Natural killer cell (primary cell): ENCODE results near the gene KLRK1. TPM values are rescaled to one million over a fixed set of nuclear protein-coding genes. Genes with fewer than 3 reads are reported as not detected.
A peak's percentile ranks its signal among the peaks of the same experiment; 100 is the strongest.
"Not testable (repeated sequence)": the region's sequence is repeated elsewhere in the genome, so short reads cannot be mapped to it uniquely, and the experiment has no call there.

Experiments used
- ATAC-seq, 3 donors: fragments of 150-1000 bp in 2 of 3; fragments of 200-7000 bp in 1 of 3; cut with Tn5 transposase; 1 replicate in 1 of 3; 2 replicates in 2 of 3; pipeline ENCODE4 v1.10.0; 2021; ENCODE audit warnings: mild to moderate bottlenecking in 2 of 3, moderate library complexity in 2 of 3
- DNase-seq, 2 donors: peaks; one replicate each; pipeline versions ENCODE4 v3.0.0 to v3.0.0-alpha.2; 2013 to 2021; ENCODE audit warnings: mixed read lengths in 1 of 2
- H3K27ac ChIP-seq: one replicate; pipeline ENCODE4 v1.5.1; 2013; ENCODE audit warnings: mild to moderate bottlenecking, low read length
- H3K27me3 ChIP-seq: one replicate; pipeline ENCODE4 v1.6.1; 2013; ENCODE audit warnings: low read length; ENCODE audit not compliant: control insufficient read depth, insufficient read depth
- H3K36me3 ChIP-seq: one replicate; pipeline ENCODE4 v1.6.1; 2013; ENCODE audit warnings: low read length; ENCODE audit not compliant: control insufficient read depth, insufficient read depth
- H3K4me1 ChIP-seq: one replicate; pipeline ENCODE4 v1.6.1; 2013; ENCODE audit warnings: low read length; ENCODE audit not compliant: control insufficient read depth, insufficient read depth
- H3K4me3 ChIP-seq: one replicate; pipeline ENCODE4 v1.5.1; 2013; ENCODE audit warnings: low read length
- H3K9me3 ChIP-seq: one replicate; pipeline ENCODE4 v1.6.1; 2013; ENCODE audit warnings: low read length; ENCODE audit not compliant: control insufficient read depth, insufficient read depth
- H3K27ac Mint-ChIP-seq, 2 donors: one replicate each; pipeline ENCODE4 v1.8.0; 2022; ENCODE audit warnings: mild to moderate bottlenecking in 2 of 2, mixed read lengths in 2 of 2, moderate library complexity in 1 of 2
- H3K27me3 Mint-ChIP-seq, 2 donors: one replicate each; pipeline ENCODE4 v1.8.0; 2022; ENCODE audit warnings: low read depth in 2 of 2, mixed read lengths in 2 of 2
- H3K36me3 Mint-ChIP-seq: one replicate; pipeline ENCODE4 v1.8.0; 2022; ENCODE audit warnings: mixed read lengths
- H3K4me1 Mint-ChIP-seq, 2 donors: one replicate each; pipeline ENCODE4 v1.8.0; 2022; ENCODE audit warnings: mixed read lengths in 2 of 2
- H3K4me3 Mint-ChIP-seq: one replicate; pipeline ENCODE4 v1.8.0; 2022; ENCODE audit warnings: mild to moderate bottlenecking, moderate library complexity, mixed read lengths
- H3K9me3 Mint-ChIP-seq, 2 donors: one replicate each; pipeline ENCODE4 v1.8.0; 2022; ENCODE audit warnings: mixed read lengths in 2 of 2
- WGBS: methylation state at CpG from one replicate; pipeline ENCODE4 v1.1.7; 2013; ENCODE audit warnings: missing lambda C conversion rate; ENCODE audit not compliant: insufficient coverage; 5-methylcytosine and 5-hydroxymethylcytosine counted together
- intact Hi-C: fragments of 100-400 bp; cut with micrococcal nuclease; formaldehyde crosslinking; loops from one replicate; pipeline ENCODE4 v1.14.2; 2022
- total RNA-seq, 4 donors: library from RNA; stranded (reverse); fragments of 120-200 nt in 1 of 4; gene quantifications; one replicate each; pipeline versions ENCODE4 v1.2.3 to v1.2.4, GENCODE V29; 2013 to 2022
- TF ChIP-seq, protein P1 (sequence below): fragments of 200-600 bp; IDR thresholded peaks from one replicate; pipeline ENCODE4 v1.8.0; 2022; ENCODE audit warnings: antibody characterized with exemption

Gene KLRK1
- total RNA-seq, 3 donors from 2014 or later (not counting 1 experiment from before 2014, with no cell fraction given) = 398 to 543 (median 515) TPM

GRCh38 chr12:10397296-10397695 lies 7.5 kb upstream of the KLRK1 start:
- intact Hi-C loops = loop anchor here (5.0 kb wide), 3 partner anchors 55 to 160 kb away; partner anchors contain the start of gene KLRC1
- H3K36me3 Mint-ChIP-seq = peaks cover 6% of the 10 kb centered on the region
- peak; percentile 51 to 65 (median 61) for ATAC-seq

GRCh38 chr12:10396176-10396575 lies 6.3 kb upstream of the KLRK1 start:
- H3K9me3 Mint-ChIP-seq, H3K4me3 ChIP-seq, H3K27me3 ChIP-seq, H3K36me3 Mint-ChIP-seq, H3K27me3 Mint-ChIP-seq, ATAC-seq, DNase-seq, H3K9me3 ChIP-seq: not testable (repeated sequence)
- Histone ChIP-seq H3K36me3 (peaks cover 20% of the 10 kb centered on the region), H3K27ac (peak overlapping the region; percentile 92), H3K4me1 (peaks cover 39% of the 10 kb centered on the region)
- Mint-ChIP-seq H3K4me3 (peak overlapping the region; percentile 40), H3K27ac (peak overlapping the region; percentile 97 to 98), H3K4me1 (peaks cover 70 to 74% of the 10 kb centered on the region in 2 donors)
- intact Hi-C loops = loop anchor here (5.0 kb wide), 3 partner anchors 56 to 161 kb away; partner anchors contain the start of gene KLRC1
- 80% methylated on average over 12 of the region's 15 CpGs for WGBS

More at GRCh38 chr12:10397296-10397695, 7.5 kb upstream of the KLRK1 start:
- 26% methylated on average over 2 of the region's 2 CpGs for WGBS
- Histone ChIP-seq H3K4me3 (no peak overlapping the region), H3K27ac (peak overlapping the region; percentile 63), H3K9me3 (no peaks in the 10 kb centered on the region), H3K4me1 (peaks cover 36% of the 10 kb centered on the region), H3K36me3 (peaks cover 30% of the 10 kb centered on the region), H3K27me3 (no peaks in the 10 kb centered on the region)
- TF ChIP-seq, protein P1, sequence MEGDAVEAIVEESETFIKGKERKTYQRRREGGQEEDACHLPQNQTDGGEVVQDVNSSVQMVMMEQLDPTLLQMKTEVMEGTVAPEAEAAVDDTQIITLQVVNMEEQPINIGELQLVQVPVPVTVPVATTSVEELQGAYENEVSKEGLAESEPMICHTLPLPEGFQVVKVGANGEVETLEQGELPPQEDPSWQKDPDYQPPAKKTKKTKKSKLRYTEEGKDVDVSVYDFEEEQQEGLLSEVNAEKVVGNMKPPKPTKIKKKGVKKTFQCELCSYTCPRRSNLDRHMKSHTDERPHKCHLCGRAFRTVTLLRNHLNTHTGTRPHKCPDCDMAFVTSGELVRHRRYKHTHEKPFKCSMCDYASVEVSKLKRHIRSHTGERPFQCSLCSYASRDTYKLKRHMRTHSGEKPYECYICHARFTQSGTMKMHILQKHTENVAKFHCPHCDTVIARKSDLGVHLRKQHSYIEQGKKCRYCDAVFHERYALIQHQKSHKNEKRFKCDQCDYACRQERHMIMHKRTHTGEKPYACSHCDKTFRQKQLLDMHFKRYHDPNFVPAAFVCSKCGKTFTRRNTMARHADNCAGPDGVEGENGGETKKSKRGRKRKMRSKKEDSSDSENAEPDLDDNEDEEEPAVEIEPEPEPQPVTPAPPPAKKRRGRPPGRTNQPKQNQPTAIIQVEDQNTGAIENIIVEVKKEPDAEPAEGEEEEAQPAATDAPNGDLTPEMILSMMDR = no peak
- peaks cover 73 to 77% of the 10 kb centered on the region in 2 donors for H3K4me1 Mint-ChIP-seq
- DNase-seq = peak in 1 of 2 donors; percentile 65
- peak overlapping the region; percentile 83 to 98 for H3K27ac Mint-ChIP-seq
- no peaks in the 10 kb centered on the region for H3K9me3 Mint-ChIP-seq
- no peaks in the 10 kb centered on the region for H3K27me3 Mint-ChIP-seq
- H3K4me3 Mint-ChIP-seq = peak overlapping the region; percentile 68

GRCh38 chr12:10395390-10395998 lies 5.7 kb upstream of the KLRK1 start:
- peak overlapping the region; percentile 92 for H3K27ac ChIP-seq
- intact Hi-C loops = loop anchor here (2.0 to 5.0 kb wide), 6 partner anchors 31 to 162 kb away; partner anchors contain the start of genes KLRC1 and KLRD1

GRCh38 chr12:10394531-10395152 lies 4.8 kb upstream of the KLRK1 start:
- DNase-seq (peak in 1 of 2 donors; percentile 71), ATAC-seq (peak in 2 of 3 donors; percentile 11 to 38)
- H3K9me3 ChIP-seq, H3K4me3 ChIP-seq, H3K9me3 Mint-ChIP-seq, H3K27me3 Mint-ChIP-seq, H3K36me3 ChIP-seq, H3K27me3 ChIP-seq, H3K36me3 Mint-ChIP-seq: not testable (repeated sequence)
- Mint-ChIP-seq H3K4me3 (peak overlapping the region; percentile 87), H3K4me1 (peaks cover 65 to 70% of the 10 kb centered on the region in 2 donors), H3K27ac (peak overlapping the region; percentile 97 to 98)
- 46% methylated on average over 6 of the region's 11 CpGs for WGBS
- intact Hi-C loops = loop anchor here (2.0 to 5.0 kb wide), 8 partner anchors 30 to 747 kb away; partner anchors contain the start of genes CLEC2B, KLRC1 and KLRD1
- Histone ChIP-seq H3K27ac (peak overlapping the region; percentile 92), H3K4me1 (peaks cover 42% of the 10 kb centered on the region)

More at GRCh38 chr12:10395390-10395998, 5.7 kb upstream of the KLRK1 start:
- WGBS = 12% methylated on average over 5 of the region's 6 CpGs
- Histone ChIP-seq H3K4me1 (peaks cover 42% of the 10 kb centered on the region), H3K36me3 (peaks cover 15% of the 10 kb centered on the region), H3K27me3 (no peaks in the 10 kb centered on the region), H3K9me3 (no peaks in the 10 kb centered on the region), H3K4me3 (peak overlapping the region; percentile 5)
- Mint-ChIP-seq H3K4me1 (peaks cover 63 to 68% of the 10 kb centered on the region in 2 donors), H3K4me3 (peak overlapping the region; percentile 87), H3K9me3 (no peaks in the 10 kb centered on the region), H3K27me3 (no peaks in the 10 kb centered on the region), H3K36me3 (peaks cover 6% of the 10 kb centered on the region), H3K27ac (peak overlapping the region; percentile 97 to 98)
- TF ChIP-seq, protein P1 = no peak
- ATAC-seq = peak; percentile 52 to 82 (median 75)
- DNase-seq = peak in 1 of 2 donors; percentile 75
